Liver (tissue), 3 donors: ENCODE data around the gene KIF17.

Source experiments
- CTCF ChIP-seq: fragments of 150-350 bp; IDR thresholded peaks from 2 replicates; pipeline ENCODE4 v1.5.1; 2017; ENCODE audit warnings: improper control_type of control experiment, low read depth, low read length; ENCODE audit not compliant: missing input control
- FOXA2 ChIP-seq: IDR thresholded peaks from 2 replicates; pipeline ENCODE4 v1.6.1; 2016; ENCODE audit warnings: antibody characterized with exemption
- GABPA ChIP-seq, 2 donors: IDR thresholded peaks in 1 of 2; conservative IDR thresholded peaks in 1 of 2; 2 replicates each; pipeline ENCODE4 v1.6.1; 2016; ENCODE audit warnings: antibody characterized with exemption in 2 of 2, mild to moderate bottlenecking in 1 of 2, moderate library complexity in 1 of 2
- JUND ChIP-seq, 2 donors: IDR thresholded peaks; 2 replicates each; pipeline ENCODE4 v1.6.1; 2016; ENCODE audit warnings: antibody characterized with exemption in 2 of 2
- MAX ChIP-seq: IDR thresholded peaks from 2 replicates; pipeline ENCODE4 v1.6.1; 2016; ENCODE audit warnings: antibody characterized with exemption
- REST ChIP-seq: IDR thresholded peaks from 2 replicates; pipeline ENCODE4 v1.6.1; 2016; ENCODE audit warnings: antibody characterized with exemption, mild to moderate bottlenecking
- RXRA ChIP-seq, 2 donors: IDR thresholded peaks; 2 replicates each; pipeline ENCODE4 v1.6.1; 2017 to 2018; ENCODE audit warnings: antibody characterized with exemption in 2 of 2, mild to moderate bottlenecking in 1 of 2
- SP1 ChIP-seq: IDR thresholded peaks from 2 replicates; pipeline ENCODE4 v1.6.1; 2018; ENCODE audit warnings: antibody characterized with exemption, mild to moderate bottlenecking
- YY1 ChIP-seq: IDR thresholded peaks from 2 replicates; pipeline ENCODE4 v1.6.1; 2016; ENCODE audit warnings: antibody characterized with exemption, mild to moderate bottlenecking
- ZBTB33 ChIP-seq: IDR thresholded peaks from 2 replicates; pipeline ENCODE4 v1.6.1; 2016; ENCODE audit warnings: antibody characterized with exemption
- donor health status: healthy.
- donor health status: healthy.

GRCh38 chr1:20689645-20690056 lies 28.2 kb downstream of the KIF17 start:
- no peak for TF ChIP-seq CTCF
- no peak for TF ChIP-seq SP1
- TF ChIP-seq RXRA (IDR thresholded peaks at IDR 0.05) = no peak
- no peak for TF ChIP-seq FOXA2
- TF ChIP-seq JUND (IDR thresholded peaks at IDR 0.05) = no peak
- no peak for TF ChIP-seq ZBTB33
- no peak for TF ChIP-seq MAX
- no peak for TF ChIP-seq YY1
- TF ChIP-seq GABPA (IDR thresholded peaks at IDR 0.05 in 1 of 2, conservative IDR thresholded peaks at IDR 0.05 in 1 of 2) = no peak
- TF ChIP-seq REST = no peak
